ENCODE measurements around the gene GSK3B. TPM values are rescaled to one million over a fixed set of nuclear protein-coding genes. Genes with fewer than 3 reads are reported as not detected.
"Not testable (repeated sequence)": the region's sequence is repeated elsewhere in the genome, so short reads cannot be mapped to it uniquely, and the experiment has no call there.

The GSK3B gene
- total RNA-seq, 3 donors from 2014 or later = 34.6 to 46.1 (median 42.0) TPM

DNA sequence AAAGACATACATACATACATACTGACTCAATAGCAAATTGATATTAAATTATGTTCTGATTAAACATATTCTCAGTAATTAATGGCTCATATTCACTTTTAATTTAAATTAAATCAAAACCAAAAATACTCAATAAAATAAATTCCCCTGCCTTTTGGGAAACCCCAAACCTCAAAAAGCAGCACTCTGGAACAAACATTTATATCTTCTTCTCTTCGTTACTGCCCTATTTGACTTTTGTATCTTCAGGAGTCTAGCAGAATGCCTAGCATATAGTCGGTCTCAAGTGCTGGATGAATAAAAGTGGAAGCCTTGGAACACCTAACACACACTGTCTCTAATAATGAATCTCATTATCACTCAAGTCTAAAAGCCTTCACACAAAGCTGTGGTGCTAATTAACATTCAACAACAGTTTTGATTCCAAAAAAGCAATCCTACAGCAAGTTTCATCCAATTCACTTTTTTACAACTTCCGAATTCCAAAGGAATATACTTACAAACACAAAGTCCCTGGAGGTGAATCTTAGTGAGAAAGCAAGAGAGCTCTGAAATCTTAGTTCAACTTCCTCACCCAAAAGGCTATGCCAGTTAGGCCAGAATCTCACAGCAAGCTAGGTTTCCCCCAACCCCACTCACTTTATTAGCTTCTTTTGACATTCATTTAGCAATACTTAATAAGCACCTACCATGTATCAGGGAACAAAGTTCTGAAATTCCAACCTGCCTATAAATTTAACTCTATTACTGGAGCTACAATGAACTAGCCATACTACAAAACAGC is 35.0 kb downstream of the GSK3B start:
- TF ChIP-seq, protein P1, sequence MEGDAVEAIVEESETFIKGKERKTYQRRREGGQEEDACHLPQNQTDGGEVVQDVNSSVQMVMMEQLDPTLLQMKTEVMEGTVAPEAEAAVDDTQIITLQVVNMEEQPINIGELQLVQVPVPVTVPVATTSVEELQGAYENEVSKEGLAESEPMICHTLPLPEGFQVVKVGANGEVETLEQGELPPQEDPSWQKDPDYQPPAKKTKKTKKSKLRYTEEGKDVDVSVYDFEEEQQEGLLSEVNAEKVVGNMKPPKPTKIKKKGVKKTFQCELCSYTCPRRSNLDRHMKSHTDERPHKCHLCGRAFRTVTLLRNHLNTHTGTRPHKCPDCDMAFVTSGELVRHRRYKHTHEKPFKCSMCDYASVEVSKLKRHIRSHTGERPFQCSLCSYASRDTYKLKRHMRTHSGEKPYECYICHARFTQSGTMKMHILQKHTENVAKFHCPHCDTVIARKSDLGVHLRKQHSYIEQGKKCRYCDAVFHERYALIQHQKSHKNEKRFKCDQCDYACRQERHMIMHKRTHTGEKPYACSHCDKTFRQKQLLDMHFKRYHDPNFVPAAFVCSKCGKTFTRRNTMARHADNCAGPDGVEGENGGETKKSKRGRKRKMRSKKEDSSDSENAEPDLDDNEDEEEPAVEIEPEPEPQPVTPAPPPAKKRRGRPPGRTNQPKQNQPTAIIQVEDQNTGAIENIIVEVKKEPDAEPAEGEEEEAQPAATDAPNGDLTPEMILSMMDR (IDR thresholded peaks at IDR 0.05) = no peak
- TF ChIP-seq POLR2AphosphoS5 (IDR thresholded peaks at IDR 0.05) = no peak
- TF ChIP-seq POLR2A (IDR thresholded peaks at IDR 0.05) = no peak
- Histone ChIP-seq H3K27me3 (no peaks in the 10 kb centered on the region), H3K27ac (no peak overlapping the region), H3K9me3 (no peaks in the 10 kb centered on the region), H3K4me1 (no peaks in the 10 kb centered on the region), H3K36me3 (no peaks in the 10 kb centered on the region), H3K4me3 (no peak overlapping the region)
- intact Hi-C loops (cut with DNase I; ENCODE audit: low total_unique reads) = no loop called here
- no peak for DNase-seq (ENCODE audit: low spot score in 2 of 2)

DNA sequence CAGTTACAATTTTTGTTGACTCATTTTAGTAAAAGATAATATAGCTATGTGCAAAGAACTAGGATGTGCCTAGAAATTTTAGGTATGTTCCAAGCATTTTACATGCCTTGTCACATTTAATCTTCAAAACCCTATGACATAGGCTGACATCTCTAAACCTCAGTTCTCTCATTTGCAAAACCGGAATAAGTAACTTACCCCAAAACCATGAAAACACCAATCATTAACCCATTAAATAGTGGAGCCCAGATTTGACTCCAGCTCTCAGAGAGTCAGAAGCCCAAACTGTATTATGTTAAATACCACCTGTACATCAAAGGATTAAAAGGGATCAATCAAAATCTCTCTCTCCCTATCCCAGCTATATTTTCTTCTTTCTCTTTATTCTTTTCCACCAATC is 36.6 kb downstream of the GSK3B start:
- intact Hi-C loops (cut with DNase I; ENCODE audit: low total_unique reads) = no loop called here
- H3K27ac ChIP-seq = no peak overlapping the region
- TF ChIP-seq POLR2AphosphoS5 (IDR thresholded peaks at IDR 0.05) (no peak), POLR2A (IDR thresholded peaks at IDR 0.05) (no peak)
- TF ChIP-seq, protein P1 (IDR thresholded peaks at IDR 0.05) = no peak

DNA sequence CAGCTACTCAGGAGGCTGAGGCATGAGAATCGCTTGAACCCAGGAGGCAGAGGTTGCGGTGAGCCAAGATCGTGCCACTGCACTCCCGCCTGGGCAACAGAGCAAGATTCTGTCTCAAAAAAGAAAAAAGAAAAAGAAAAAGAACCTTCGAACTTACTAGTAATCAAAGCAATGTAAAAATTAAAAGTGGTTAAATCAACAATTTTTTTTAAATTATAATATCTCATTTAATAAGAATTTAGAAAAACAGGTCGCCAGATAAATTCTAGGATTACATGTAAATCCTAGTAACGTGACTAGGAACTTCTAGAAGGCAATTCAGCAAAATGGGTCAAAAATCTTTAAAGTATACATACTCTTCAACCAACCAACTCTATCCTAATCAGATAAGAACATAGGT is 37.2 kb downstream of the GSK3B start:
- H3K27ac ChIP-seq = no peak overlapping the region
- intact Hi-C loops (cut with DNase I; ENCODE audit: low total_unique reads) = no loop called here
- TF ChIP-seq POLR2AphosphoS5 (IDR thresholded peaks at IDR 0.05) = no peak
- H3K27me3 ChIP-seq = no peaks in the 10 kb centered on the region
- no peaks in the 10 kb centered on the region for H3K36me3 ChIP-seq
- no peaks in the 10 kb centered on the region for H3K9me3 ChIP-seq
- H3K4me1 ChIP-seq = no peaks in the 10 kb centered on the region
- no peak overlapping the region for H3K4me3 ChIP-seq
- no peak for DNase-seq (ENCODE audit: low spot score in 2 of 2)

More for the DNA sequence above, 36.6 kb downstream of the GSK3B start:
- Histone ChIP-seq H3K36me3 (no peaks in the 10 kb centered on the region), H3K4me1 (no peaks in the 10 kb centered on the region), H3K9me3 (no peaks in the 10 kb centered on the region), H3K27me3 (no peaks in the 10 kb centered on the region), H3K4me3 (no peak overlapping the region)
- DNase-seq (ENCODE audit: low spot score in 2 of 2) = no peak

DNA sequence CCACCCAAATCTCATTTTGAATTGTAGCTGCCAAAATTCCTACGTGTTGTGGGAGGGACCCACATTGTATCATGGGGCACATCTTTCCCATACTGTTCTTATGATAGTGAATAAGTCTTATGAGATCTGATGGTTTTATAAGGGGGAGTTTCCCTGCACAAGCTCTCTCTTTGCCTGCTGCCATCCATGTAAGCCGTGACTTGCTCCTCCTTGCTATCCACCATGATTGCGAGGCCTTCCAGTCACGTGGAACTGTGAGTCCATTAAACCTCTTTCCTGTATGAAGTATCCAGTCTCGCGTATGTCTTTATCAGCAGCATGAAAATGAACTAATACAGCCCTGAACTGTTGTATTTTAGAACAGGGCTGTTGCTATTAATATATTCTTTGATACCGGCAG is 40.6 kb downstream of the GSK3B start:
- intact Hi-C loops (cut with DNase I; ENCODE audit: low total_unique reads) = not testable (repeated sequence)

DNA sequence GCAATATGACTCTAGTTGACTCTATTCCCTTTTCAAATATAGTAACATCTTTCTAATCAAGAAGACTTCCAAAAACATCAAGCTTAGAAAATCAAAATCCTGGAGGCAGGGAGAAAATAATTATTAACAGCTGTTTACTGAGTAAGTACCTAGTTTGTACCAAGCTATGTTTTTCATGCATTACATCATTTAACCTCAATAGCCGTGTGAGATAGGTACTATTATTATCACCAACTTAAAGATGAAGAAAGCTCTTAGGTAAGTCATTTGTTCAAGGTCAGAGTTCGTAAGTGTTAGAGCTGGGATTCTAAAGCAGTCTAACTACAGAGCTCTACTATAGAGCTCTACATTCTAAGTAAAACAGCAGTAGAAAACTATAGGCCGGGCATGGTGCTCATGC is 41.6 kb downstream of the GSK3B start:
- Histone ChIP-seq H3K4me1 (peaks cover 0 to 10% of the 10 kb centered on the region in 2 donors), H3K27ac (no peak overlapping the region), H3K36me3 (no peaks in the 10 kb centered on the region), H3K27me3 (no peaks in the 10 kb centered on the region), H3K9me3 (no peaks in the 10 kb centered on the region), H3K4me3 (no peak overlapping the region)
- TF ChIP-seq, protein P1 (IDR thresholded peaks at IDR 0.05) = no peak
- TF ChIP-seq POLR2A (IDR thresholded peaks at IDR 0.05) = no peak
- no peak for TF ChIP-seq POLR2AphosphoS5 (IDR thresholded peaks at IDR 0.05)
- no peak for DNase-seq (ENCODE audit: low spot score in 2 of 2)
- intact Hi-C loops (cut with DNase I; ENCODE audit: low total_unique reads) = no loop called here

More for the DNA sequence above, 40.6 kb downstream of the GSK3B start:
- not testable (repeated sequence) for H3K27me3 ChIP-seq; H3K36me3 ChIP-seq; H3K9me3 ChIP-seq; H3K4me3 ChIP-seq; DNase-seq (ENCODE audit: low spot score in 2 of 2); H3K27ac ChIP-seq; H3K4me1 ChIP-seq

DNA sequence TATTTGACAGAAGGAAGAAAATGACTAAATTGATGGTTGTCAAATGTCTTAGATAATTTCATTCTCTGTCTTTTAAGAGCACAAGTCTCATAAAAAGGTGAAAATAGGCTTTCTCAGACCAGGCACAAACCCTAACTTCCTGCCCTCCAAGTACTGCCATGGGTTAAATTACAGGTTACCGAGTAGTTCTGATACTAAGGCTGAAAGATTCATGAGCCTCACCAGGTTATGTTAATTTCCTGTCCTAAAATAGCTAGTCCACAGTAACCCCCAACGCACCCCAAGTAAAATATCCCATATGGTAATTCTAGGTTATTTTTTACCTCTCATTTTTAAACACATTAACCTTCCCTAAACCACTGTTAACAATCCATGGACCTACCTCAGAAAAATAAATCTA is 42.0 kb downstream of the GSK3B start:
- H3K4me1 ChIP-seq = peaks cover 0 to 10% of the 10 kb centered on the region in 2 donors
- H3K9me3 ChIP-seq = no peaks in the 10 kb centered on the region
- no peaks in the 10 kb centered on the region for H3K36me3 ChIP-seq
- DNase-seq (ENCODE audit: low spot score in 2 of 2) = no peak
- H3K27ac ChIP-seq = no peak overlapping the region
- no peak overlapping the region for H3K4me3 ChIP-seq
- H3K27me3 ChIP-seq = no peaks in the 10 kb centered on the region
- intact Hi-C loops (cut with DNase I; ENCODE audit: low total_unique reads) = no loop called here
- no peak for TF ChIP-seq POLR2AphosphoS5 (IDR thresholded peaks at IDR 0.05)
- TF ChIP-seq POLR2A (IDR thresholded peaks at IDR 0.05) = no peak

DNA sequence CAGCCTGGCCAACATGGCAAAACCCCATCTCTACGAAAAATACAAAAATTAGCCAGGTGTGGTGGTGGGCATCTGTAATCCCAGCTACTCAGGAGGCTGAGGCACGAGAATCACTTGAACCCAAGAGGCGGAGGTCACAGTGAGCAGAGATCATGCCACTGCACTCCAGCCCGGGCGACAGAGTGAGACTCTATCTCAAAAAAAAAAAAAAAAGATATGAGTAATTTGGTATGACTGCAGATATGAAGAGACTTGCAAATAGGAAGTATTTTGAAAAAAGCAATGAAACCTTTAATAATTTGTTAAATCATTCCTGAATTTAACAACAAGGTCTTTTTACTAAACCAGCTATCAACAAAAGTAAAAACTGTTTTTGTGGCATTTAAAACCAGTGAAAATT is 42.7 kb downstream of the GSK3B start:
- DNase-seq (ENCODE audit: low spot score in 2 of 2); H3K27ac ChIP-seq: not testable (repeated sequence)

More for the DNA sequence above, 42.7 kb downstream of the GSK3B start:
- H3K4me3 ChIP-seq; intact Hi-C loops (cut with DNase I; ENCODE audit: low total_unique reads); H3K27me3 ChIP-seq; H3K9me3 ChIP-seq; H3K4me1 ChIP-seq; H3K36me3 ChIP-seq: not testable (repeated sequence)

Measured in breast epithelium (tissue), 4 donors.